ENCODE measurements around the gene UNG.

The UNG gene

GRCh38 chr12:109116611-109116949 is 19.2 kb downstream of the UNG start:
- H3K4me3 ChIP-seq (replicated peaks; ENCODE audit: low read depth, low read length): no peak overlapping the region
- DNase-seq (ENCODE audit: extremely low read depth, low read depth): no peak
- TF ChIP-seq, protein P1, sequence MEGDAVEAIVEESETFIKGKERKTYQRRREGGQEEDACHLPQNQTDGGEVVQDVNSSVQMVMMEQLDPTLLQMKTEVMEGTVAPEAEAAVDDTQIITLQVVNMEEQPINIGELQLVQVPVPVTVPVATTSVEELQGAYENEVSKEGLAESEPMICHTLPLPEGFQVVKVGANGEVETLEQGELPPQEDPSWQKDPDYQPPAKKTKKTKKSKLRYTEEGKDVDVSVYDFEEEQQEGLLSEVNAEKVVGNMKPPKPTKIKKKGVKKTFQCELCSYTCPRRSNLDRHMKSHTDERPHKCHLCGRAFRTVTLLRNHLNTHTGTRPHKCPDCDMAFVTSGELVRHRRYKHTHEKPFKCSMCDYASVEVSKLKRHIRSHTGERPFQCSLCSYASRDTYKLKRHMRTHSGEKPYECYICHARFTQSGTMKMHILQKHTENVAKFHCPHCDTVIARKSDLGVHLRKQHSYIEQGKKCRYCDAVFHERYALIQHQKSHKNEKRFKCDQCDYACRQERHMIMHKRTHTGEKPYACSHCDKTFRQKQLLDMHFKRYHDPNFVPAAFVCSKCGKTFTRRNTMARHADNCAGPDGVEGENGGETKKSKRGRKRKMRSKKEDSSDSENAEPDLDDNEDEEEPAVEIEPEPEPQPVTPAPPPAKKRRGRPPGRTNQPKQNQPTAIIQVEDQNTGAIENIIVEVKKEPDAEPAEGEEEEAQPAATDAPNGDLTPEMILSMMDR (IDR thresholded peaks at IDR 0.05; ENCODE audit: low read depth, low read length, missing control alignments): no peak

DNA sequence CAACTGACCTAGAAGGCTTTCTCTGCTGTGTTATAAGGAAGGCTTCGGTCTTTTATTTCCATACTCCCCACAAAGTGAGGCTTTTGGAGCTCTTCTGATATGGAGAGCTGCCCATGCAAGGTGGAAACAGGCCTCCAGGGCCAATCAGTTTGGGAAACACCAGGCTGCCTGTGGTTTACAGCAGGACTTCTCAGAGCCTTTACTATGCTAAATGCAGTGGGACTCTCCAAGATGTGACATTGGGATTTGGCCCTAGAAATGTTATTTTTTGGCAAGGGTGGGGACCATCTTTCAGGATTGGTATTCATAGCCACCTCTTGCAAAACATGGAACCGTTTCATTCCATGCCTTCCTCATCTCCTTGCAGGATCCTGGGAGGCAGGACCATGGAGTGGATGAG is 22.7 kb downstream of the UNG start:
- TF ChIP-seq, protein P1 (IDR thresholded peaks at IDR 0.05; ENCODE audit: low read depth, low read length, missing control alignments): no peak
- DNase-seq (ENCODE audit: extremely low read depth, low read depth): no peak

GRCh38 chr12:109120557-109120956 is 23.2 kb downstream of the UNG start:
- no peak for DNase-seq (ENCODE audit: extremely low read depth, low read depth)
- TF ChIP-seq, protein P1 (IDR thresholded peaks at IDR 0.05; ENCODE audit: low read depth, low read length, missing control alignments): no peak
- no peak overlapping the region for H3K4me3 ChIP-seq (replicated peaks; ENCODE audit: low read depth, low read length)

More for the DNA sequence above, 22.7 kb downstream of the UNG start:
- no peak overlapping the region for H3K4me3 ChIP-seq (replicated peaks; ENCODE audit: low read depth, low read length)

- DNase-seq (ENCODE audit: extremely low read depth, low read depth): no peak
- TF ChIP-seq, protein P1 (IDR thresholded peaks at IDR 0.05; ENCODE audit: low read depth, low read length, missing control alignments): no peak
- H3K4me3 ChIP-seq (replicated peaks; ENCODE audit: low read depth, low read length): no peak overlapping the region
Observed at GRCh38 chr12:109121346-109121880, 24.0 kb downstream of the UNG start.

GRCh38 chr12:109124878-109125648 is 27.7 kb downstream of the UNG start:
- TF ChIP-seq, protein P1 (IDR thresholded peaks at IDR 0.05; ENCODE audit: low read depth, low read length, missing control alignments): no peak
- DNase-seq (ENCODE audit: extremely low read depth, low read depth): no peak
- H3K4me3 ChIP-seq (replicated peaks; ENCODE audit: low read depth, low read length): no peak overlapping the region

- H3K4me3 ChIP-seq (replicated peaks; ENCODE audit: low read depth, low read length): no peak overlapping the region
- DNase-seq (ENCODE audit: extremely low read depth, low read depth): no peak
- TF ChIP-seq, protein P1 (IDR thresholded peaks at IDR 0.05; ENCODE audit: low read depth, low read length, missing control alignments): no peak
Observed at GRCh38 chr12:109125791-109126190, 28.4 kb downstream of the UNG start.

All from HFF-Myc (cell line).